H9 (cell line): ENCODE results near the gene TACR3. TPM values are rescaled to one million over a fixed set of nuclear protein-coding genes. Genes with fewer than 3 reads are reported as not detected.

ENCODE experiments used
- DNase-seq: peaks from one replicate; pipeline ENCODE4 v3.0.0-alpha.2; 2017
- H2AFZ ChIP-seq: one replicate; pipeline ENCODE4 v1.6.1; 2013; ENCODE audit warnings: mild to moderate bottlenecking, low read length, control low read depth, moderate library complexity
- H2AK5ac ChIP-seq: 2 replicates; pipeline ENCODE4 v1.6.1; 2013; ENCODE audit warnings: low read length, control low read depth, mixed read lengths; ENCODE audit not compliant: insufficient read length
- H2BK120ac ChIP-seq: one replicate; pipeline ENCODE4 v1.6.1; 2013; ENCODE audit warnings: low read depth, mild to moderate bottlenecking, low read length, control low read depth, inconsistent platforms; ENCODE audit not compliant: poor library complexity, severe bottlenecking
- H2BK12ac ChIP-seq: 2 replicates; pipeline ENCODE4 v1.6.1; 2013; ENCODE audit warnings: low read length, control low read depth, mixed read lengths, low read depth; ENCODE audit not compliant: insufficient read length
- H2BK15ac ChIP-seq: 2 replicates; pipeline ENCODE4 v1.6.1; 2013; ENCODE audit warnings: low read depth, low read length, control low read depth
- H2BK20ac ChIP-seq: one replicate; pipeline ENCODE4 v1.6.1; 2013; ENCODE audit warnings: low read depth, mild to moderate bottlenecking, low read length, control low read depth, inconsistent platforms; ENCODE audit not compliant: poor library complexity, severe bottlenecking
- H2BK5ac ChIP-seq: 2 replicates; pipeline ENCODE4 v1.6.1; 2013; ENCODE audit warnings: low read length, control low read depth, mixed read lengths; ENCODE audit not compliant: insufficient read length
- H3K14ac ChIP-seq: 2 replicates; pipeline ENCODE4 v1.6.1; 2013; ENCODE audit warnings: low read length, control low read depth; ENCODE audit not compliant: insufficient read depth
- H3K18ac ChIP-seq: 2 replicates; pipeline ENCODE4 v1.6.1; 2013; ENCODE audit warnings: low read depth, mild to moderate bottlenecking, mixed read lengths, low read length, control low read depth; ENCODE audit not compliant: insufficient read length
- H3K23ac ChIP-seq: 2 replicates; pipeline ENCODE4 v1.6.1; 2013; ENCODE audit warnings: low read length, control low read depth, mixed read lengths, low read depth; ENCODE audit not compliant: insufficient read length
- H3K23me2 ChIP-seq: 2 replicates; pipeline ENCODE4 v1.6.1; 2013; ENCODE audit warnings: low read depth, mild to moderate bottlenecking, mixed read lengths, low read length, control low read depth; ENCODE audit not compliant: insufficient read length, poor library complexity, severe bottlenecking
- H3K27ac ChIP-seq: 2 replicates; pipeline ENCODE4 v1.5.1; 2013; ENCODE audit warnings: low read length, control low read depth, mixed read lengths, low read depth; ENCODE audit not compliant: insufficient read length
- H3K27me3 ChIP-seq: 2 replicates; pipeline ENCODE4 v1.6.1; 2013; ENCODE audit warnings: low read length, control low read depth, inconsistent platforms; ENCODE audit not compliant: insufficient read depth
- H3K4ac ChIP-seq: 2 replicates; pipeline ENCODE4 v1.6.1; 2013; ENCODE audit warnings: low read depth, mild to moderate bottlenecking, control low read depth, inconsistent platforms, low read length, moderate library complexity
- H3K4me1 ChIP-seq: 2 replicates; pipeline ENCODE4 v1.6.1; 2013; ENCODE audit warnings: low read length, control low read depth, inconsistent platforms; ENCODE audit not compliant: insufficient read depth
- H3K4me2 ChIP-seq: 2 replicates; pipeline ENCODE4 v1.6.1; 2013; ENCODE audit warnings: low read length, control low read depth, mixed read lengths; ENCODE audit not compliant: insufficient read length, insufficient read depth
- H3K56ac ChIP-seq: 2 replicates; pipeline ENCODE4 v1.6.1; 2013; ENCODE audit warnings: low read depth, mild to moderate bottlenecking, mixed read lengths, low read length, control low read depth; ENCODE audit not compliant: insufficient read length
- H3K79me1 ChIP-seq: 2 replicates; pipeline ENCODE4 v1.6.1; 2013; ENCODE audit warnings: low read depth, mild to moderate bottlenecking, moderate library complexity, low read length, control low read depth, inconsistent platforms; ENCODE audit not compliant: insufficient read depth, poor library complexity, severe bottlenecking
- H3K79me2 ChIP-seq: 2 replicates; pipeline ENCODE4 v1.6.1; 2013; ENCODE audit warnings: low read length, control low read depth, inconsistent platforms; ENCODE audit not compliant: insufficient read depth
- H3K9ac ChIP-seq: 2 replicates; pipeline ENCODE4 v1.6.1; 2013; ENCODE audit warnings: low read length, control low read depth, mixed read lengths; ENCODE audit not compliant: insufficient read length; ENCODE audit errors: extremely low read depth
- H3K9me3 ChIP-seq: one replicate; pipeline ENCODE4 v1.6.1; 2013; ENCODE audit warnings: low read depth, low read length, inconsistent platforms; ENCODE audit not compliant: control insufficient read depth
- H3T11ph ChIP-seq: one replicate; pipeline ENCODE4 v1.6.1; 2013; ENCODE audit warnings: mild to moderate bottlenecking, low read length, control low read depth, inconsistent platforms
- H4K20me1 ChIP-seq: one replicate; pipeline ENCODE4 v1.6.1; 2013; ENCODE audit not compliant: control insufficient read depth, insufficient read length, insufficient read depth
- H4K5ac ChIP-seq: 2 replicates; pipeline ENCODE4 v1.6.1; 2013; ENCODE audit warnings: low read depth, mild to moderate bottlenecking, mixed read lengths, low read length, control low read depth; ENCODE audit not compliant: insufficient read length
- H4K8ac ChIP-seq: replicated peaks from 2 replicates; pipeline ENCODE4 v1.6.1; 2013; ENCODE audit warnings: low read length, control low read depth, mixed read lengths, low read depth; ENCODE audit not compliant: insufficient read length
- H4K91ac ChIP-seq: 2 replicates; pipeline ENCODE4 v1.6.1; 2013; ENCODE audit warnings: low read depth, mild to moderate bottlenecking, moderate library complexity, mixed read lengths, low read length, control low read depth; ENCODE audit not compliant: insufficient read length
- H3K27ac Mint-ChIP-seq, 3 experiments: 2 replicates in 2 of 3; 3 replicates in 1 of 3; pipeline ENCODE4 v1.8.0; 2020 to 2021; ENCODE audit warnings: mixed read lengths in 3 of 3, mild to moderate bottlenecking in 1 of 3, moderate library complexity in 1 of 3
- H3K27me3 Mint-ChIP-seq: 2 replicates; pipeline ENCODE4 v1.8.0; 2021; ENCODE audit warnings: low read depth, mild to moderate bottlenecking, moderate library complexity, mixed read lengths
- H3K36me3 Mint-ChIP-seq, 3 experiments: 2 replicates in 2 of 3; 3 replicates in 1 of 3; pipeline ENCODE4 v1.8.0; 2020 to 2021; ENCODE audit warnings: low read depth in 3 of 3, mixed read lengths in 3 of 3; ENCODE audit not compliant: insufficient read depth in 1 of 3
- H3K4me1 Mint-ChIP-seq, 2 experiments: 2 replicates each; pipeline ENCODE4 v1.8.0; 2020; ENCODE audit warnings: mixed read lengths in 2 of 2
- H3K4me3 Mint-ChIP-seq, 2 experiments: 2 replicates in 1 of 2; 3 replicates in 1 of 2; pipeline ENCODE4 v1.8.0; 2020 to 2021; ENCODE audit warnings: mild to moderate bottlenecking in 2 of 2, mixed read lengths in 2 of 2, moderate library complexity in 1 of 2
- H3K9me3 Mint-ChIP-seq, 2 experiments: 2 replicates in 1 of 2; 3 replicates in 1 of 2; pipeline ENCODE4 v1.8.0; 2020; ENCODE audit warnings: mild to moderate bottlenecking in 2 of 2, mixed read lengths in 2 of 2, moderate library complexity in 1 of 2
- total RNA-seq: library from RNA; stranded (reverse); gene quantifications from 2 replicates; pipeline ENCODE4 v1.2.1, GENCODE V29; 2021
- TF ChIP-seq, protein P1 (sequence below): fragments of 200-600 bp; sonication (generic); conservative IDR thresholded peaks from 3 replicates; pipeline ENCODE4 v1.8.0; 2021; ENCODE audit warnings: antibody characterized with exemption, mild to moderate bottlenecking

TACR3 gene
- total RNA-seq, 1 experiment from 2014 or later, result 0.44 TPM

GRCh38 chr4:103692615-103693014, 27.2 kb downstream of the TACR3 start:
- H3K4ac ChIP-seq, result no peak overlapping the region
- H4K20me1 ChIP-seq, result no peaks in the 10 kb centered on the region
- H3K27me3 ChIP-seq, result no peaks in the 10 kb centered on the region
- no peak overlapping the region for H2BK5ac ChIP-seq
- no peaks in the 10 kb centered on the region for H3K23me2 ChIP-seq
- H4K91ac ChIP-seq, result no peak overlapping the region
- H3K9me3 ChIP-seq, result no peaks in the 10 kb centered on the region
- Mint-ChIP-seq H3K4me1 (no peaks in the 10 kb centered on the region), H3K4me3 (no peak overlapping the region), H3K9me3 (peaks cover 2 to 8% of the 10 kb centered on the region in 2 experiments; a peak in 4 of 5 replicates), H3K27ac (no peak overlapping the region), H3K27me3 (no peaks in the 10 kb centered on the region), H3K36me3 (peaks cover 0 to 1% (median 0%) of the 10 kb centered on the region in 3 experiments; a peak in 3 of 7 replicates)
- DNase-seq, result no peak
- H4K5ac ChIP-seq, result no peak overlapping the region
- H2BK20ac ChIP-seq, result no peak overlapping the region
- H3K4me1 ChIP-seq, result no peaks in the 10 kb centered on the region
- H3K79me2 ChIP-seq, result no peaks in the 10 kb centered on the region
- H2AFZ ChIP-seq, result no peak overlapping the region
- H3K9ac ChIP-seq, result no peak overlapping the region
- no peak overlapping the region for H3K18ac ChIP-seq
- H3K79me1 ChIP-seq, result no peaks in the 10 kb centered on the region
- no peak overlapping the region for H2AK5ac ChIP-seq
- no peak overlapping the region for H3K14ac ChIP-seq
- no peak overlapping the region for H3K4me2 ChIP-seq
- no peak overlapping the region for H3T11ph ChIP-seq
- no peak overlapping the region for H3K56ac ChIP-seq
- TF ChIP-seq, protein P1, sequence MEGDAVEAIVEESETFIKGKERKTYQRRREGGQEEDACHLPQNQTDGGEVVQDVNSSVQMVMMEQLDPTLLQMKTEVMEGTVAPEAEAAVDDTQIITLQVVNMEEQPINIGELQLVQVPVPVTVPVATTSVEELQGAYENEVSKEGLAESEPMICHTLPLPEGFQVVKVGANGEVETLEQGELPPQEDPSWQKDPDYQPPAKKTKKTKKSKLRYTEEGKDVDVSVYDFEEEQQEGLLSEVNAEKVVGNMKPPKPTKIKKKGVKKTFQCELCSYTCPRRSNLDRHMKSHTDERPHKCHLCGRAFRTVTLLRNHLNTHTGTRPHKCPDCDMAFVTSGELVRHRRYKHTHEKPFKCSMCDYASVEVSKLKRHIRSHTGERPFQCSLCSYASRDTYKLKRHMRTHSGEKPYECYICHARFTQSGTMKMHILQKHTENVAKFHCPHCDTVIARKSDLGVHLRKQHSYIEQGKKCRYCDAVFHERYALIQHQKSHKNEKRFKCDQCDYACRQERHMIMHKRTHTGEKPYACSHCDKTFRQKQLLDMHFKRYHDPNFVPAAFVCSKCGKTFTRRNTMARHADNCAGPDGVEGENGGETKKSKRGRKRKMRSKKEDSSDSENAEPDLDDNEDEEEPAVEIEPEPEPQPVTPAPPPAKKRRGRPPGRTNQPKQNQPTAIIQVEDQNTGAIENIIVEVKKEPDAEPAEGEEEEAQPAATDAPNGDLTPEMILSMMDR, result no peak
- no peak overlapping the region for H2BK12ac ChIP-seq
- no peak overlapping the region for H2BK15ac ChIP-seq
- no peak overlapping the region for H4K8ac ChIP-seq
- no peak overlapping the region for H3K23ac ChIP-seq
- H3K27ac ChIP-seq, result no peak overlapping the region
- H2BK120ac ChIP-seq, result no peak overlapping the region
